H1 (cell line): ENCODE measurements around the gene DGKI. TPM values are rescaled to one million over a fixed set of nuclear protein-coding genes. Genes with fewer than 3 reads are reported as not detected.

ENCODE experiments used
- CBX5 ChIP-seq: fragments of 300-800, 300-1000 bp; sonication (generic); IDR thresholded peaks from 2 replicates; pipeline ENCODE4 v1.7.1; 2016; ENCODE audit warnings: antibody characterized with exemption, low read length, low read depth
- HDAC6 ChIP-seq: IDR thresholded peaks from one replicate; pipeline ENCODE4 v1.7.1; 2012; ENCODE audit warnings: low read depth, mild to moderate bottlenecking, inconsistent platforms, low read length, moderate library complexity
- JUN ChIP-seq: IDR thresholded peaks from 2 replicates; pipeline ENCODE4 v1.6.1; 2011; ENCODE audit warnings: low read depth, mild to moderate bottlenecking, improper control_type of control experiment, low read length
- JUND ChIP-seq: IDR thresholded peaks from 2 replicates; pipeline ENCODE4 v1.6.1; 2011; ENCODE audit warnings: mild to moderate bottlenecking, improper control_type of control experiment, low read length
- NRF1 ChIP-seq: IDR thresholded peaks from 2 replicates; pipeline ENCODE4 v1.6.1; 2011; ENCODE audit warnings: mild to moderate bottlenecking, low read depth, low read length, improper control_type of control experiment
- PHF8 ChIP-seq: fragments of 200-600 bp; sonication (generic); conservative IDR thresholded peaks from 2 replicates; pipeline ENCODE4 v1.7.1; 2012; ENCODE audit warnings: low read depth, mild to moderate bottlenecking, inconsistent platforms, low read length, moderate library complexity
- SIN3A ChIP-seq, 2 experiments: IDR thresholded peaks in 1 of 2; conservative IDR thresholded peaks in 1 of 2; 2 replicates each; pipeline ENCODE4 v1.6.1; 2011 to 2012; ENCODE audit warnings: low read length in 2 of 2, improper control_type of control experiment in 1 of 2, low read depth in 1 of 2, mild to moderate bottlenecking in 1 of 2
- SP2 ChIP-seq: IDR thresholded peaks from 2 replicates; pipeline ENCODE4 v1.6.1; 2012; ENCODE audit warnings: mild to moderate bottlenecking, low read length, inconsistent platforms
- SUZ12 ChIP-seq: fragments of 200-600 bp; sonication (generic); IDR thresholded peaks from 2 replicates; pipeline ENCODE4 v1.6.1; 2012; ENCODE audit warnings: mild to moderate bottlenecking, inconsistent platforms, low read length, moderate library complexity, mixed read lengths
- TBP ChIP-seq: IDR thresholded peaks from 2 replicates; pipeline ENCODE4 v1.6.1; 2011; ENCODE audit warnings: low read depth, low read length, improper control_type of control experiment
- YY1 ChIP-seq: IDR thresholded peaks from 2 replicates; pipeline ENCODE4 v1.6.1; 2011; ENCODE audit warnings: low read depth, mild to moderate bottlenecking, low read length
- polyA plus RNA-seq, 7 experiments: library from polyadenylated mRNA; depleted of rRNA in 3 of 7; stranded (reverse) in 5 of 7; unstranded in 2 of 7; fragments of >200 nt in 5 of 7; fragments of 200-250 nt in 2 of 7; gene quantifications; 1 replicate in 5 of 7; 2 replicates in 1 of 7; 4 replicates in 1 of 7; pipeline versions ENCODE4 v1.2.1 to v1.2.3, GENCODE V29; 2011 to 2013; ENCODE audit warnings: missing spikeins in 2 of 7, mixed read lengths in 2 of 7
- total RNA-seq: library from RNA; stranded (reverse); fragmentation: NEBNext Ultra II Directional; extraction: Animal tissue kit (Norgen Biotek cat#: 25700); gene quantifications from 2 replicates; pipeline ENCODE4 v1.2.1, GENCODE V29; 2021
- TF ChIP-seq, protein P1 (sequence below): fragments of 300-600 bp; sonication (generic); IDR thresholded peaks from 2 replicates; pipeline ENCODE4 v1.7.1; 2012; ENCODE audit warnings: low read length, moderate library complexity, mild to moderate bottlenecking, inconsistent platforms; ENCODE audit not compliant: insufficient replicate concordance

DGKI gene
- total and polyA plus RNA-seq, 2 of the 8 experiments (the other 6 are each of a cell fraction or from before 2014, with no cell fraction given) = 0.20 to 0.71 TPM

DNA sequence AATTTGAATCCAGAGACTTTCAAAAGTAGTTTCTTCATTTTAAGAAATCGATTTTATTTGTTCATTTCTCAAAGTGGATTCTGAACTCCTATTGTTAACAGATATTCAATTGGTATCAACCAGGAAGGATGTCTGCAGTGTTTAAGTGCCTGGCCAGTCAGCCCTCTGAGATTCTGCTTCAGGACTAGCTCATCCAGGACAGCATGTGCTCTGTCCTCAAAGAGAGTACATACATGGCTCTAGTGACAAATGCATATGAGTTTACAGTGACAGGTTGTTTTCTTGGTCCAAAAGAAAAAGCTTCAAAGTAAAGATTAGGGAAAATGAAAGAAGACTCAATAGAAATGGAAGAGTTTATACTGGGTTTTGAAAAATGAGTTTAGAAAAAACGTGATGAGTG lies 494.8 kb downstream of the DGKI start (continued):
- TF ChIP-seq, protein P1, sequence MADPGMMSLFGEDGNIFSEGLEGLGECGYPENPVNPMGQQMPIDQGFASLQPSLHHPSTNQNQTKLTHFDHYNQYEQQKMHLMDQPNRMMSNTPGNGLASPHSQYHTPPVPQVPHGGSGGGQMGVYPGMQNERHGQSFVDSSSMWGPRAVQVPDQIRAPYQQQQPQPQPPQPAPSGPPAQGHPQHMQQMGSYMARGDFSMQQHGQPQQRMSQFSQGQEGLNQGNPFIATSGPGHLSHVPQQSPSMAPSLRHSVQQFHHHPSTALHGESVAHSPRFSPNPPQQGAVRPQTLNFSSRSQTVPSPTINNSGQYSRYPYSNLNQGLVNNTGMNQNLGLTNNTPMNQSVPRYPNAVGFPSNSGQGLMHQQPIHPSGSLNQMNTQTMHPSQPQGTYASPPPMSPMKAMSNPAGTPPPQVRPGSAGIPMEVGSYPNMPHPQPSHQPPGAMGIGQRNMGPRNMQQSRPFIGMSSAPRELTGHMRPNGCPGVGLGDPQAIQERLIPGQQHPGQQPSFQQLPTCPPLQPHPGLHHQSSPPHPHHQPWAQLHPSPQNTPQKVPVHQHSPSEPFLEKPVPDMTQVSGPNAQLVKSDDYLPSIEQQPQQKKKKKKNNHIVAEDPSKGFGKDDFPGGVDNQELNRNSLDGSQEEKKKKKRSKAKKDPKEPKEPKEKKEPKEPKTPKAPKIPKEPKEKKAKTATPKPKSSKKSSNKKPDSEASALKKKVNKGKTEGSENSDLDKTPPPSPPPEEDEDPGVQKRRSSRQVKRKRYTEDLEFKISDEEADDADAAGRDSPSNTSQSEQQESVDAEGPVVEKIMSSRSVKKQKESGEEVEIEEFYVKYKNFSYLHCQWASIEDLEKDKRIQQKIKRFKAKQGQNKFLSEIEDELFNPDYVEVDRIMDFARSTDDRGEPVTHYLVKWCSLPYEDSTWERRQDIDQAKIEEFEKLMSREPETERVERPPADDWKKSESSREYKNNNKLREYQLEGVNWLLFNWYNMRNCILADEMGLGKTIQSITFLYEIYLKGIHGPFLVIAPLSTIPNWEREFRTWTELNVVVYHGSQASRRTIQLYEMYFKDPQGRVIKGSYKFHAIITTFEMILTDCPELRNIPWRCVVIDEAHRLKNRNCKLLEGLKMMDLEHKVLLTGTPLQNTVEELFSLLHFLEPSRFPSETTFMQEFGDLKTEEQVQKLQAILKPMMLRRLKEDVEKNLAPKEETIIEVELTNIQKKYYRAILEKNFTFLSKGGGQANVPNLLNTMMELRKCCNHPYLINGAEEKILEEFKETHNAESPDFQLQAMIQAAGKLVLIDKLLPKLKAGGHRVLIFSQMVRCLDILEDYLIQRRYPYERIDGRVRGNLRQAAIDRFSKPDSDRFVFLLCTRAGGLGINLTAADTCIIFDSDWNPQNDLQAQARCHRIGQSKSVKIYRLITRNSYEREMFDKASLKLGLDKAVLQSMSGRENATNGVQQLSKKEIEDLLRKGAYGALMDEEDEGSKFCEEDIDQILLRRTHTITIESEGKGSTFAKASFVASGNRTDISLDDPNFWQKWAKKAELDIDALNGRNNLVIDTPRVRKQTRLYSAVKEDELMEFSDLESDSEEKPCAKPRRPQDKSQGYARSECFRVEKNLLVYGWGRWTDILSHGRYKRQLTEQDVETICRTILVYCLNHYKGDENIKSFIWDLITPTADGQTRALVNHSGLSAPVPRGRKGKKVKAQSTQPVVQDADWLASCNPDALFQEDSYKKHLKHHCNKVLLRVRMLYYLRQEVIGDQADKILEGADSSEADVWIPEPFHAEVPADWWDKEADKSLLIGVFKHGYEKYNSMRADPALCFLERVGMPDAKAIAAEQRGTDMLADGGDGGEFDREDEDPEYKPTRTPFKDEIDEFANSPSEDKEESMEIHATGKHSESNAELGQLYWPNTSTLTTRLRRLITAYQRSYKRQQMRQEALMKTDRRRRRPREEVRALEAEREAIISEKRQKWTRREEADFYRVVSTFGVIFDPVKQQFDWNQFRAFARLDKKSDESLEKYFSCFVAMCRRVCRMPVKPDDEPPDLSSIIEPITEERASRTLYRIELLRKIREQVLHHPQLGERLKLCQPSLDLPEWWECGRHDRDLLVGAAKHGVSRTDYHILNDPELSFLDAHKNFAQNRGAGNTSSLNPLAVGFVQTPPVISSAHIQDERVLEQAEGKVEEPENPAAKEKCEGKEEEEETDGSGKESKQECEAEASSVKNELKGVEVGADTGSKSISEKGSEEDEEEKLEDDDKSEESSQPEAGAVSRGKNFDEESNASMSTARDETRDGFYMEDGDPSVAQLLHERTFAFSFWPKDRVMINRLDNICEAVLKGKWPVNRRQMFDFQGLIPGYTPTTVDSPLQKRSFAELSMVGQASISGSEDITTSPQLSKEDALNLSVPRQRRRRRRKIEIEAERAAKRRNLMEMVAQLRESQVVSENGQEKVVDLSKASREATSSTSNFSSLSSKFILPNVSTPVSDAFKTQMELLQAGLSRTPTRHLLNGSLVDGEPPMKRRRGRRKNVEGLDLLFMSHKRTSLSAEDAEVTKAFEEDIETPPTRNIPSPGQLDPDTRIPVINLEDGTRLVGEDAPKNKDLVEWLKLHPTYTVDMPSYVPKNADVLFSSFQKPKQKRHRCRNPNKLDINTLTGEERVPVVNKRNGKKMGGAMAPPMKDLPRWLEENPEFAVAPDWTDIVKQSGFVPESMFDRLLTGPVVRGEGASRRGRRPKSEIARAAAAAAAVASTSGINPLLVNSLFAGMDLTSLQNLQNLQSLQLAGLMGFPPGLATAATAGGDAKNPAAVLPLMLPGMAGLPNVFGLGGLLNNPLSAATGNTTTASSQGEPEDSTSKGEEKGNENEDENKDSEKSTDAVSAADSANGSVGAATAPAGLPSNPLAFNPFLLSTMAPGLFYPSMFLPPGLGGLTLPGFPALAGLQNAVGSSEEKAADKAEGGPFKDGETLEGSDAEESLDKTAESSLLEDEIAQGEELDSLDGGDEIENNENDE = no peak
- TF ChIP-seq CBX5 (no peak), PHF8 (no peak), YY1 (no peak), SP2 (no peak), HDAC6 (no peak), JUND (no peak), SUZ12 (no peak), NRF1 (no peak), JUN (no peak), SIN3A (conservative IDR thresholded peaks at IDR 0.05 in 1 of 2, IDR thresholded peaks at IDR 0.05 in 1 of 2; ENCODE audit: low read depth in 1 of 2, low read length in 2 of 2) (no peak), TBP (no peak)
